MM.1S (cell line): ENCODE data around the gene IPO11.

Experiments used
- CTCF ChIP-seq: fragments of 300-600 bp; sonication (generic); IDR thresholded peaks from 2 replicates; pipeline ENCODE4 v1.5.1; 2016; ENCODE audit warnings: antibody characterized with exemption, low read length, mixed read lengths
- EZH2 ChIP-seq: fragments of 300-600 bp; sonication (generic); optimal IDR thresholded peaks from 2 replicates; pipeline ENCODE3; 2017; ENCODE audit warnings: low read depth, mild to moderate bottlenecking, antibody characterized with exemption, low read length, mixed read lengths
- EZH2phosphoT487 ChIP-seq: fragments of 300-600 bp; sonication (generic); IDR thresholded peaks from 2 replicates; pipeline ENCODE4 v1.6.1; 2018; ENCODE audit warnings: antibody characterized with exemption, low read length

- TF ChIP-seq CTCF (no peak), EZH2phosphoT487 (no peak), EZH2 (no peak)
Observed at GRCh38 chr5:62605638-62606037, 193.1 kb downstream of the IPO11 start.
